T-helper 1 cell treated with Interleukin-12 subunit alpha and Interleukin-12 subunit beta and Interleukin-4 antibody, amounts not matched to agents 30 ng/mL and 1 ng/mL, for 36 hours (primary cell): Measurements from ENCODE around the gene BRAF. TPM values are rescaled to one million over a fixed set of nuclear protein-coding genes. Genes with fewer than 3 reads are reported as not detected.
"Not testable (repeated sequence)": the region's sequence is repeated elsewhere in the genome, so short reads cannot be mapped to it uniquely, and the experiment has no call there.

Experiments
- intact Hi-C: fragments of 100-400 bp; cut with micrococcal nuclease; formaldehyde crosslinking; loops from one replicate; pipeline ENCODE4 v1.15.1; 2024
- total RNA-seq: library from RNA; stranded (reverse); gene quantifications from 2 replicates; pipeline ENCODE4 v1.2.3, GENCODE V29; 2022

BRAF gene
- total RNA-seq, 1 donor from 2014 or later: 31.3 TPM

GRCh38 chr7:140922741-140923345 is 1.9 kb downstream of the BRAF start:
- intact Hi-C loops: loop anchor here (5.0 to 10.0 kb wide), 3 partner anchors 521 to 1818 kb away; partner anchors contain the start of genes PARP12, RAB19 and ZC3HAV1

GRCh38 chr7:140920745-140921144 is 4.0 kb downstream of the BRAF start:
- intact Hi-C loops: loop anchor here (5.0 to 10.0 kb wide), 3 partner anchors 518 to 1816 kb away; partner anchors contain the start of genes PARP12, RAB19 and ZC3HAV1

- intact Hi-C loops: no loop called here
Observed at GRCh38 chr7:140918236-140918635, 6.5 kb downstream of the BRAF start.

- intact Hi-C loops: no loop called here
Observed at GRCh38 chr7:140917258-140917657, 7.5 kb downstream of the BRAF start.

GRCh38 chr7:140915935-140916555 is 8.7 kb downstream of the BRAF start:
- intact Hi-C loops: no loop called here

GRCh38 chr7:140914083-140914482 is 10.6 kb downstream of the BRAF start:
- intact Hi-C loops: no loop called here

GRCh38 chr7:140913596-140913928 is 11.2 kb downstream of the BRAF start:
- intact Hi-C loops: not testable (repeated sequence)

- intact Hi-C loops: no loop called here
Observed at GRCh38 chr7:140911746-140912145, 13.0 kb downstream of the BRAF start.

GRCh38 chr7:140909476-140910161 is 15.1 kb downstream of the BRAF start:
- intact Hi-C loops: no loop called here

- intact Hi-C loops: no loop called here
Observed at GRCh38 chr7:140908361-140908760, 16.4 kb downstream of the BRAF start.

GRCh38 chr7:140903741-140904480 is 20.8 kb downstream of the BRAF start:
- intact Hi-C loops: loop anchor here (5.0 kb wide), 1 partner anchor 798 kb away; the partner anchor contains the start of gene DENND11

GRCh38 chr7:140902303-140902953 is 22.3 kb downstream of the BRAF start:
- intact Hi-C loops: loop anchor here (1.0 to 5.0 kb wide), 2 partner anchors 22 to 800 kb away; partner anchors contain the start of genes BRAF and DENND11

- intact Hi-C loops: loop anchor here (1.0 to 5.0 kb wide), 2 partner anchors 22 to 800 kb away; partner anchors contain the start of genes BRAF and DENND11
Observed at GRCh38 chr7:140901941-140902302, 22.8 kb downstream of the BRAF start.

GRCh38 chr7:140899883-140900282 is 24.8 kb downstream of the BRAF start:
- intact Hi-C loops: loop anchor here (5.0 kb wide), 1 partner anchor 802 kb away; the partner anchor contains the start of gene DENND11

- intact Hi-C loops: no loop called here
Observed at GRCh38 chr7:140898786-140899536, 25.8 kb downstream of the BRAF start.

GRCh38 chr7:140896996-140897395 is 27.7 kb downstream of the BRAF start:
- intact Hi-C loops: no loop called here

GRCh38 chr7:140889645-140890044 is 35.1 kb downstream of the BRAF start:
- intact Hi-C loops: no loop called here

- intact Hi-C loops: no loop called here
Observed at GRCh38 chr7:140889150-140889549, 35.6 kb downstream of the BRAF start.

GRCh38 chr7:140888087-140888486 is 36.6 kb downstream of the BRAF start:
- intact Hi-C loops: no loop called here

GRCh38 chr7:140885735-140886334 is 38.9 kb downstream of the BRAF start:
- intact Hi-C loops: no loop called here
